ENCODE data around the gene LGMN. TPM values are rescaled to one million over a fixed set of nuclear protein-coding genes. Genes with fewer than 3 reads are reported as not detected.
A peak's percentile ranks its signal among the peaks of the same experiment; 100 is the strongest.

Gene LGMN
- total RNA-seq, 1 donor from 2014 or later: 90.3 TPM

- peaks cover 0 to 7% (median 5%) of the 10 kb centered on the region in 3 donors for H3K27me3 ChIP-seq (ENCODE audit: control insufficient read depth in 3 of 3, insufficient read depth in 3 of 3, low read length in 3 of 3)
- H3K9me3 ChIP-seq (ENCODE audit: control insufficient read depth in 3 of 3, low read length in 3 of 3): no peaks in the 10 kb centered on the region
- peaks cover 13 to 15% (median 15%) of the 10 kb centered on the region in 3 donors for H3K4me1 ChIP-seq (ENCODE audit: control insufficient read depth in 3 of 3, insufficient read depth in 3 of 3, low read length in 3 of 3)
- no peak overlapping the region for H3K27ac ChIP-seq (ENCODE audit: low read depth, low read length)
- no peak overlapping the region for H3K9ac ChIP-seq (ENCODE audit: low read depth in 1 of 3, low read length in 3 of 3)
- peaks cover 0 to 5% (median 0%) of the 10 kb centered on the region in 3 donors for H3K36me3 ChIP-seq (ENCODE audit: control insufficient read depth in 3 of 3, insufficient read depth in 3 of 3, low read length in 3 of 3)
- no peak overlapping the region for H3K4me3 ChIP-seq (ENCODE audit: low read length in 3 of 3)
Measured at GRCh38 chr14:92690171-92691011, 58.0 kb downstream of the LGMN start.

GRCh38 chr14:92688434-92689375 is 59.7 kb downstream of the LGMN start:
- H3K4me1 ChIP-seq (ENCODE audit: control insufficient read depth in 3 of 3, insufficient read depth in 3 of 3, low read length in 3 of 3): peaks cover 13 to 15% (median 14%) of the 10 kb centered on the region in 3 donors
- H3K4me3 ChIP-seq (ENCODE audit: low read length in 3 of 3): peak overlapping the region in 1 of 3 donors; percentile 9
- no peak overlapping the region for H3K9ac ChIP-seq (ENCODE audit: low read depth in 1 of 3, low read length in 3 of 3)
- H3K9me3 ChIP-seq (ENCODE audit: control insufficient read depth in 3 of 3, low read length in 3 of 3): no peaks in the 10 kb centered on the region
- H3K27ac ChIP-seq (ENCODE audit: low read depth, low read length): no peak overlapping the region
- peaks cover 0 to 6% (median 2%) of the 10 kb centered on the region in 3 donors for H3K36me3 ChIP-seq (ENCODE audit: control insufficient read depth in 3 of 3, insufficient read depth in 3 of 3, low read length in 3 of 3)
- H3K27me3 ChIP-seq (ENCODE audit: control insufficient read depth in 3 of 3, insufficient read depth in 3 of 3, low read length in 3 of 3): peaks cover 0 to 7% (median 5%) of the 10 kb centered on the region in 3 donors

GRCh38 chr14:92687681-92688433 is 60.6 kb downstream of the LGMN start:
- Histone ChIP-seq H3K4me1 (ENCODE audit: control insufficient read depth in 3 of 3, insufficient read depth in 3 of 3, low read length in 3 of 3) (peaks cover 6 to 12% (median 9%) of the 10 kb centered on the region in 3 donors), H3K4me3 (ENCODE audit: low read length in 3 of 3) (peak overlapping the region; percentile 7 to 22 (median 9)), H3K27me3 (ENCODE audit: control insufficient read depth in 3 of 3, insufficient read depth in 3 of 3, low read length in 3 of 3) (peaks cover 0 to 7% (median 5%) of the 10 kb centered on the region in 3 donors), H3K9me3 (ENCODE audit: control insufficient read depth in 3 of 3, low read length in 3 of 3) (no peaks in the 10 kb centered on the region), H3K9ac (ENCODE audit: low read depth in 1 of 3, low read length in 3 of 3) (no peak overlapping the region), H3K36me3 (ENCODE audit: control insufficient read depth in 3 of 3, insufficient read depth in 3 of 3, low read length in 3 of 3) (peaks cover 0 to 6% (median 2%) of the 10 kb centered on the region in 3 donors), H3K27ac (ENCODE audit: low read depth, low read length) (no peak overlapping the region)

GRCh38 chr14:92686900-92687427 is 61.5 kb downstream of the LGMN start:
- Histone ChIP-seq H3K9me3 (ENCODE audit: control insufficient read depth in 3 of 3, low read length in 3 of 3) (no peaks in the 10 kb centered on the region), H3K36me3 (ENCODE audit: control insufficient read depth in 3 of 3, insufficient read depth in 3 of 3, low read length in 3 of 3) (peaks cover 0 to 9% (median 4%) of the 10 kb centered on the region in 3 donors), H3K4me1 (ENCODE audit: control insufficient read depth in 3 of 3, insufficient read depth in 3 of 3, low read length in 3 of 3) (peaks cover 0 to 5% (median under 1%) of the 10 kb centered on the region in 3 donors), H3K27me3 (ENCODE audit: control insufficient read depth in 3 of 3, insufficient read depth in 3 of 3, low read length in 3 of 3) (peaks cover 0 to 7% (median 5%) of the 10 kb centered on the region in 3 donors), H3K4me3 (ENCODE audit: low read length in 3 of 3) (peak overlapping the region in 2 of 3 donors; percentile 23 to 29), H3K9ac (ENCODE audit: low read depth in 1 of 3, low read length in 3 of 3) (no peak overlapping the region), H3K27ac (ENCODE audit: low read depth, low read length) (no peak overlapping the region)

- Histone ChIP-seq H3K27me3 (ENCODE audit: control insufficient read depth in 3 of 3, insufficient read depth in 3 of 3, low read length in 3 of 3) (peaks cover 0 to 7% (median 5%) of the 10 kb centered on the region in 3 donors), H3K9ac (ENCODE audit: low read depth in 1 of 3, low read length in 3 of 3) (no peak overlapping the region), H3K4me1 (ENCODE audit: control insufficient read depth in 3 of 3, insufficient read depth in 3 of 3, low read length in 3 of 3) (peaks cover 0 to 5% (median 0%) of the 10 kb centered on the region in 3 donors), H3K9me3 (ENCODE audit: control insufficient read depth in 3 of 3, low read length in 3 of 3) (no peaks in the 10 kb centered on the region), H3K4me3 (ENCODE audit: low read length in 3 of 3) (no peak overlapping the region), H3K27ac (ENCODE audit: low read depth, low read length) (no peak overlapping the region), H3K36me3 (ENCODE audit: control insufficient read depth in 3 of 3, insufficient read depth in 3 of 3, low read length in 3 of 3) (peaks cover 0 to 9% (median 4%) of the 10 kb centered on the region in 3 donors)
Measured at GRCh38 chr14:92686411-92686899, 62.0 kb downstream of the LGMN start.

GRCh38 chr14:92685784-92686355 is 62.6 kb downstream of the LGMN start:
- Histone ChIP-seq H3K4me3 (ENCODE audit: low read length in 3 of 3) (no peak overlapping the region), H3K36me3 (ENCODE audit: control insufficient read depth in 3 of 3, insufficient read depth in 3 of 3, low read length in 3 of 3) (peaks cover 0 to 9% (median 4%) of the 10 kb centered on the region in 3 donors), H3K9me3 (ENCODE audit: control insufficient read depth in 3 of 3, low read length in 3 of 3) (no peaks in the 10 kb centered on the region), H3K27ac (ENCODE audit: low read depth, low read length) (no peak overlapping the region), H3K27me3 (ENCODE audit: control insufficient read depth in 3 of 3, insufficient read depth in 3 of 3, low read length in 3 of 3) (peaks cover 0 to 7% (median 5%) of the 10 kb centered on the region in 3 donors), H3K4me1 (ENCODE audit: control insufficient read depth in 3 of 3, insufficient read depth in 3 of 3, low read length in 3 of 3) (peaks cover 0 to 5% (median 0%) of the 10 kb centered on the region in 3 donors), H3K9ac (ENCODE audit: low read depth in 1 of 3, low read length in 3 of 3) (no peak overlapping the region)

GRCh38 chr14:92684801-92685560 is 63.4 kb downstream of the LGMN start:
- peaks cover 0 to 7% (median 4%) of the 10 kb centered on the region in 3 donors for H3K36me3 ChIP-seq (ENCODE audit: control insufficient read depth in 3 of 3, insufficient read depth in 3 of 3, low read length in 3 of 3)
- H3K9ac ChIP-seq (ENCODE audit: low read depth in 1 of 3, low read length in 3 of 3): no peak overlapping the region
- H3K9me3 ChIP-seq (ENCODE audit: control insufficient read depth in 3 of 3, low read length in 3 of 3): no peaks in the 10 kb centered on the region
- H3K4me3 ChIP-seq (ENCODE audit: low read length in 3 of 3): no peak overlapping the region
- H3K27ac ChIP-seq (ENCODE audit: low read depth, low read length): no peak overlapping the region
- H3K27me3 ChIP-seq (ENCODE audit: control insufficient read depth in 3 of 3, insufficient read depth in 3 of 3, low read length in 3 of 3): peaks cover 0 to 7% (median 5%) of the 10 kb centered on the region in 3 donors
- peaks cover 0 to 5% (median 0%) of the 10 kb centered on the region in 3 donors for H3K4me1 ChIP-seq (ENCODE audit: control insufficient read depth in 3 of 3, insufficient read depth in 3 of 3, low read length in 3 of 3)

GRCh38 chr14:92683041-92683440 is 65.4 kb downstream of the LGMN start:
- H3K27ac ChIP-seq (ENCODE audit: low read depth, low read length): no peak overlapping the region

More at GRCh38 chr14:92683041-92683440, 65.4 kb downstream of the LGMN start:
- Histone ChIP-seq H3K36me3 (ENCODE audit: control insufficient read depth in 3 of 3, insufficient read depth in 3 of 3, low read length in 3 of 3) (peaks cover 4 to 10% (median 4%) of the 10 kb centered on the region in 3 donors), H3K9ac (ENCODE audit: low read depth in 1 of 3, low read length in 3 of 3) (no peak overlapping the region), H3K27me3 (ENCODE audit: control insufficient read depth in 3 of 3, insufficient read depth in 3 of 3, low read length in 3 of 3) (peaks cover 0 to 7% (median 5%) of the 10 kb centered on the region in 3 donors), H3K4me3 (ENCODE audit: low read length in 3 of 3) (no peak overlapping the region), H3K9me3 (ENCODE audit: control insufficient read depth in 3 of 3, low read length in 3 of 3) (no peaks in the 10 kb centered on the region), H3K4me1 (ENCODE audit: control insufficient read depth in 3 of 3, insufficient read depth in 3 of 3, low read length in 3 of 3) (peaks cover 0 to 5% (median 0%) of the 10 kb centered on the region in 3 donors)
